Measurements from ENCODE around the gene THOC5. TPM values are rescaled to one million over a fixed set of nuclear protein-coding genes. Genes with fewer than 3 reads are reported as not detected.

THOC5 gene
- total RNA-seq, 1 experiment from 2014 or later = 74.6 TPM

GRCh38 chr22:29482726-29483125 lies 70.8 kb downstream of the THOC5 start:
- Mint-ChIP-seq H3K9me3 (ENCODE audit: unreplicated experiment) (no peaks in the 10 kb centered on the region), H3K27ac (ENCODE audit: unreplicated experiment) (no peak overlapping the region), H3K4me1 (ENCODE audit: low read depth, unreplicated experiment) (peaks cover 7% of the 10 kb centered on the region), H3K36me3 (ENCODE audit: insufficient read depth, unreplicated experiment) (no peaks in the 10 kb centered on the region), H3K4me3 (ENCODE audit: unreplicated experiment) (no peak overlapping the region), H3K27me3 (ENCODE audit: insufficient read depth, unreplicated experiment) (peaks cover 10% of the 10 kb centered on the region)
- Histone ChIP-seq H3K9me3 (no peaks in the 10 kb centered on the region), H3K36me3 (ENCODE audit: control insufficient read depth, insufficient read depth, low read length) (no peaks in the 10 kb centered on the region), H3K4me1 (no peaks in the 10 kb centered on the region), H3K27me3 (replicated peaks; ENCODE audit: control insufficient read depth, insufficient read depth, low read length) (no peaks in the 10 kb centered on the region; the same call in 1 of the 2 replicates), H3K4me3 (ENCODE audit: low read depth, low read length) (no peak overlapping the region)
- intact Hi-C loops (cut with micrococcal nuclease; ENCODE audit: unreplicated experiment) = no loop called here
- TF ChIP-seq CTCF (IDR thresholded peaks at IDR 0.05; ENCODE audit: insufficient read depth in 1 of 2, low read depth in 1 of 2, low read length in 1 of 2, severe bottlenecking in 1 of 2, unreplicated experiment in 1 of 2) = no peak
- ChIA-PET CTCF (interaction anchor here (0.5 kb wide), 1 partner anchor 87 kb away, joined by 5 read pairs; no protein-coding TSS in a partner anchor), POLR2A (no interaction called here)
- no peak for DNase-seq
- BruUV-seq (replicated peaks) = no TSS peak

GRCh38 chr22:29482253-29482652 lies 71.3 kb downstream of the THOC5 start:
- no peaks in the 10 kb centered on the region; the same call in 1 of the 2 replicates for H3K27me3 ChIP-seq (replicated peaks; ENCODE audit: control insufficient read depth, insufficient read depth, low read length)
- H3K4me1 ChIP-seq = no peaks in the 10 kb centered on the region
- ChIA-PET CTCF (interaction anchor here (0.5 kb wide), 1 partner anchor 87 kb away, joined by 5 read pairs; no protein-coding TSS in a partner anchor), POLR2A (no interaction called here)
- Mint-ChIP-seq H3K36me3 (ENCODE audit: insufficient read depth, unreplicated experiment) (no peaks in the 10 kb centered on the region), H3K27ac (ENCODE audit: unreplicated experiment) (no peak overlapping the region), H3K4me1 (ENCODE audit: low read depth, unreplicated experiment) (peaks cover 7% of the 10 kb centered on the region), H3K4me3 (ENCODE audit: unreplicated experiment) (no peak overlapping the region), H3K9me3 (ENCODE audit: unreplicated experiment) (no peaks in the 10 kb centered on the region), H3K27me3 (ENCODE audit: insufficient read depth, unreplicated experiment) (peaks cover 10% of the 10 kb centered on the region)
- H3K36me3 ChIP-seq (ENCODE audit: control insufficient read depth, insufficient read depth, low read length) = no peaks in the 10 kb centered on the region
- intact Hi-C loops (cut with micrococcal nuclease; ENCODE audit: unreplicated experiment) = no loop called here
- BruUV-seq (replicated peaks) = no TSS peak
- DNase-seq = no peak
- no peak for TF ChIP-seq CTCF (IDR thresholded peaks at IDR 0.05; ENCODE audit: insufficient read depth in 1 of 2, low read depth in 1 of 2, low read length in 1 of 2, severe bottlenecking in 1 of 2, unreplicated experiment in 1 of 2)
- H3K4me3 ChIP-seq (ENCODE audit: low read depth, low read length) = no peak overlapping the region
- H3K9me3 ChIP-seq = no peaks in the 10 kb centered on the region

GRCh38 chr22:29481265-29482000 lies 72.1 kb downstream of the THOC5 start:
- Histone ChIP-seq H3K27me3 (replicated peaks; ENCODE audit: control insufficient read depth, insufficient read depth, low read length) (no peaks in the 10 kb centered on the region; the same call in 1 of the 2 replicates), H3K4me3 (ENCODE audit: low read depth, low read length) (no peak overlapping the region), H3K36me3 (ENCODE audit: control insufficient read depth, insufficient read depth, low read length) (no peaks in the 10 kb centered on the region), H3K9me3 (no peaks in the 10 kb centered on the region), H3K4me1 (no peaks in the 10 kb centered on the region)
- peaks cover 10% of the 10 kb centered on the region for H3K27me3 Mint-ChIP-seq (ENCODE audit: insufficient read depth, unreplicated experiment)
- TF ChIP-seq CTCF (IDR thresholded peaks at IDR 0.05; ENCODE audit: insufficient read depth in 1 of 2, low read depth in 1 of 2, low read length in 1 of 2, severe bottlenecking in 1 of 2, unreplicated experiment in 1 of 2) = no peak
- POLR2A ChIA-PET = no interaction called here
- no peaks in the 10 kb centered on the region for H3K9me3 Mint-ChIP-seq (ENCODE audit: unreplicated experiment)
- no TSS peak for BruUV-seq (replicated peaks)
- no peak for DNase-seq
- no peak overlapping the region for H3K27ac Mint-ChIP-seq (ENCODE audit: unreplicated experiment)
- CTCF ChIA-PET = no interaction called here
- H3K4me1 Mint-ChIP-seq (ENCODE audit: low read depth, unreplicated experiment) = peaks cover 7% of the 10 kb centered on the region
- intact Hi-C loops (cut with micrococcal nuclease; ENCODE audit: unreplicated experiment) = no loop called here
- no peak overlapping the region for H3K4me3 Mint-ChIP-seq (ENCODE audit: unreplicated experiment)
- no peaks in the 10 kb centered on the region for H3K36me3 Mint-ChIP-seq (ENCODE audit: insufficient read depth, unreplicated experiment)
